ENCODE data around the gene PJA2.
"Not testable (repeated sequence)": the region's sequence is repeated elsewhere in the genome, so short reads cannot be mapped to it uniquely, and the experiment has no call there.

PJA2 gene

GRCh38 chr5:109291090-109291489 lies 118.7 kb downstream of the PJA2 start:
- no peak for TF ChIP-seq ZNF274 (IDR thresholded peaks at IDR 0.05; ENCODE audit: low read depth, low read length)
- no peak overlapping the region for H3K4me3 ChIP-seq (ENCODE audit: low read length)

- H3K4me3 ChIP-seq (ENCODE audit: low read length): no peak overlapping the region
- TF ChIP-seq ZNF274 (IDR thresholded peaks at IDR 0.05; ENCODE audit: low read depth, low read length): no peak
Observed at GRCh38 chr5:109290231-109290630, 119.5 kb downstream of the PJA2 start.

GRCh38 chr5:109286628-109287027 lies 123.1 kb downstream of the PJA2 start:
- H3K4me3 ChIP-seq (ENCODE audit: low read length): not testable (repeated sequence)
